Duodenal mucosa (tissue), 2 donors: ENCODE data around the gene TP53BP1.

Experiments used
- H3K27ac ChIP-seq: one replicate; pipeline ENCODE4 v1.7.0; 2013; ENCODE audit warnings: low read depth, low read length
- H3K27me3 ChIP-seq, 2 donors: one replicate each; pipeline ENCODE4 v1.7.0; 2013; ENCODE audit warnings: low read length in 2 of 2, control low read depth in 1 of 2; ENCODE audit not compliant: insufficient read depth in 2 of 2, control insufficient read depth in 1 of 2
- H3K36me3 ChIP-seq, 2 donors: one replicate each; pipeline ENCODE4 v1.7.0; 2013; ENCODE audit warnings: low read length in 2 of 2, control low read depth in 1 of 2; ENCODE audit not compliant: insufficient read depth in 2 of 2, control insufficient read depth in 1 of 2
- H3K4me1 ChIP-seq, 2 donors: one replicate each; pipeline ENCODE4 v1.7.0; 2013; ENCODE audit warnings: low read length in 2 of 2, control low read depth in 1 of 2; ENCODE audit not compliant: insufficient read depth in 2 of 2, control insufficient read depth in 1 of 2
- H3K4me3 ChIP-seq, 2 donors: one replicate each; pipeline ENCODE4 v1.7.0; 2013; ENCODE audit warnings: low read length in 2 of 2, low read depth in 1 of 2
- H3K9ac ChIP-seq, 2 donors: one replicate each; pipeline ENCODE4 v1.7.0; 2013; ENCODE audit warnings: low read length in 2 of 2, low read depth in 1 of 2
- H3K9me3 ChIP-seq, 2 donors: one replicate each; pipeline ENCODE4 v1.7.0; 2013; ENCODE audit warnings: low read length in 2 of 2, control low read depth in 1 of 2; ENCODE audit not compliant: control insufficient read depth in 1 of 2

TP53BP1 gene

DNA sequence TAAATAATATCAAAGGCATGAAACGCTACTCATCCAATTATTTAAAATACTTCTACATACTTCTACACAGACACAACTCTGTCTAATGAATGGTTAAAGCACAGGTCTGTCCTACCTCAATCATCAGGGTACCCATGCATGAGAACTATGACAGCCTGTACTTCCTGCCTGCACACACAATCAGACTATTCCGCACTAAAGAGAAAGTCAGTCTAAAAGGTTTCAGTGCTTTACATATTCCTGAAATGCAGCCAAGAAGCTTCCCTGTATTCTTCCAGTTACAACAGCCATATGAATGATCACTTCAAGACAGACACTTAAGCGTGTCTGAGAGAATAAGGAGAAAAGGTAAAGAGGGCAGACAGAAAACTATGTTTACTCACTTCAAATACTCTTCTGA lies 63.3 kb downstream of the TP53BP1 start:
- H3K36me3 ChIP-seq = peaks cover 5 to 46% of the 10 kb centered on the region in 2 donors
- no peaks in the 10 kb centered on the region for H3K9me3 ChIP-seq
- H3K4me3 ChIP-seq = no peak overlapping the region
- H3K4me1 ChIP-seq = no peaks in the 10 kb centered on the region
- H3K27me3 ChIP-seq = no peaks in the 10 kb centered on the region
- no peak overlapping the region for H3K9ac ChIP-seq
- H3K27ac ChIP-seq = no peak overlapping the region

DNA sequence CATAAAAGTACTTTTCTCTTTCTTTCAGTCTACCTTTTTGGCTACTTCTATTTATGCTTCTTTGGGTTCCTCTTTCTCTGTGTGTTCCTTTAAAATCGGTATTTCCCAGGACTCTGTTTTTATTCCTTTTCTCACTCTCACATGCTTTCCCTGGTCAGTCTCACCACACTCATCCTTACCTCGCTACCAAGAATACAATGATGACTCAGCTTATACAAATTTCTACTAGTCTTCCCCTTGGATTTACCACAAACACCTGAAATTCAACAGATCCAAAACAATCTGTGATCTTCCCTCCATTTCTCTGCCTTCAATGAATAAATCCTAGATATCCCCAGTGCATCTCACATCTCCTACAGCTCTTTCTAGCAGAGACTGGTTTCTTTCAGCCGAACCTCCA lies 69.2 kb downstream of the TP53BP1 start:
- Histone ChIP-seq H3K9ac (no peak overlapping the region), H3K27me3 (no peaks in the 10 kb centered on the region), H3K4me3 (no peak overlapping the region), H3K9me3 (no peaks in the 10 kb centered on the region), H3K4me1 (no peaks in the 10 kb centered on the region), H3K27ac (no peak overlapping the region), H3K36me3 (peaks cover 16 to 47% of the 10 kb centered on the region in 2 donors)

DNA sequence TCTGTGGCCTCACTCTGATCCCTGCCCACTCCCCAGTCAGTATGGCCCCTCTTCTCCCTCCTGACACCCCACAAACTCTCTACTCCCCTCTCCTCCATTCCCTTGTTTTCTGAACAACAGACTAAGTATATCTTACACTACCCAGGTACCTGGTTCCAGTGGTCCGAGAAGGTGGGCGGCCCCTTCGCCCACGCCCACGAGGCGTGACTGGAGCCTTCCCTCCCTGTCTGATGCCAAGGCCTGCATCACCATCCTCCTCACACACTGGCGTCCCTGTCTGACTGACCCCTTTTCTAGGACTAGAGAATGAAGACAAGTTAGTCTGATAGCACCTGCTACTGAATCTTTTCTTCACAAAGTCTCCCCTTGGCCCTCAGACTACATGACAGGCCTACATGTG lies 72.1 kb downstream of the TP53BP1 start:
- peaks cover 16 to 49% of the 10 kb centered on the region in 2 donors for H3K36me3 ChIP-seq

GRCh38 chr15:43420435-43420834 lies 72.5 kb downstream of the TP53BP1 start:
- no peak overlapping the region for H3K9ac ChIP-seq
- peaks cover 16 to 53% of the 10 kb centered on the region in 2 donors for H3K36me3 ChIP-seq

More for the DNA sequence above, 72.1 kb downstream of the TP53BP1 start:
- H3K9me3 ChIP-seq = no peaks in the 10 kb centered on the region
- no peak overlapping the region for H3K4me3 ChIP-seq
- H3K27ac ChIP-seq = no peak overlapping the region
- H3K4me1 ChIP-seq = no peaks in the 10 kb centered on the region
- H3K27me3 ChIP-seq = no peaks in the 10 kb centered on the region
- H3K9ac ChIP-seq = no peak overlapping the region

DNA sequence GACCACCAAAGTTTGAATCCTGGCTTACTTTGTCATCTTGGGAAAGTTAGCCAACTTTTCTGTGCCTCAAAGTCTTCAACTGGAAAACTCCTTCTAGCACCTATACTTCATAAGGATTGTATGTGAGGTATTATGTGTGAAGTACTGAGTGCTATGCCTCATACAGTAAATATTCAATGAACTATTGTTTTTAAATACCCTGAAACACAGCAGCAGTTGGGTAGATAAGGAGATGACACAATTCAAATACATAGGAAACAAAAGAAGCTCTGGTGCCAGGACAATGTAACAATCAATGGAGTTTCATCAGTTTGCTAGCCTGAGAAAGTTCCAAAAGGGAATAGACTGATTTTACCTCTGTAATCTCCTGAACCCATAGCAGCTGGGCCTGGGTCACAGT lies 78.8 kb downstream of the TP53BP1 start:
- H3K9me3 ChIP-seq = no peaks in the 10 kb centered on the region
- no peaks in the 10 kb centered on the region for H3K27me3 ChIP-seq
- no peaks in the 10 kb centered on the region for H3K4me1 ChIP-seq
- no peak overlapping the region for H3K9ac ChIP-seq
- H3K27ac ChIP-seq = no peak overlapping the region
- H3K4me3 ChIP-seq = no peak overlapping the region
- H3K36me3 ChIP-seq = peaks cover 27 to 36% of the 10 kb centered on the region in 2 donors

More at GRCh38 chr15:43420435-43420834, 72.5 kb downstream of the TP53BP1 start:
- H3K9me3 ChIP-seq = no peaks in the 10 kb centered on the region
- no peak overlapping the region for H3K4me3 ChIP-seq
- H3K27me3 ChIP-seq = no peaks in the 10 kb centered on the region
- no peak overlapping the region for H3K27ac ChIP-seq
- no peaks in the 10 kb centered on the region for H3K4me1 ChIP-seq

DNA sequence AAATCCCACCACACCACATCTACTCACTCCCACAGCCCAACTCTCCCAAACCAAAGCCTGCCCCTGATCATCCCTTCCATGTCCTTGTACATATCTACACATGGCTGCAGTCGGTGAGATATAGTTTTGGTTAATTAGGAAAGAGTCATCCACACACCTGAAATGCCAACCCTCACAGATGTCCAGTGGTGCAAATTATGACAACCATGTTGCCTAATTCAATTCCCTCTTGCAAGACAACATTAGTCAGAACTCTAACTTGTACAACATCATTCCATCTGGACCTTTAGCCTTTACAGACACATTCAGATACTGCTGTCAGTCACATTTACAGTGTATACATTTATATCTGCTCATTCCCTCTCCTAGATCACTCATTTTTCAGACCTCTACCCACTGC lies 80.9 kb downstream of the TP53BP1 start:
- Histone ChIP-seq H3K9me3 (no peaks in the 10 kb centered on the region), H3K27me3 (no peaks in the 10 kb centered on the region), H3K4me3 (no peak overlapping the region), H3K4me1 (no peaks in the 10 kb centered on the region), H3K36me3 (peaks cover 45 to 52% of the 10 kb centered on the region in 2 donors), H3K27ac (no peak overlapping the region), H3K9ac (no peak overlapping the region)

- no peaks in the 10 kb centered on the region for H3K27me3 ChIP-seq
- no peak overlapping the region for H3K27ac ChIP-seq
- H3K9me3 ChIP-seq = no peaks in the 10 kb centered on the region
- no peak overlapping the region for H3K4me3 ChIP-seq
- H3K36me3 ChIP-seq = peaks cover 44 to 57% of the 10 kb centered on the region in 2 donors
- H3K4me1 ChIP-seq = no peaks in the 10 kb centered on the region
- no peak overlapping the region for H3K9ac ChIP-seq
Observed at GRCh38 chr15:43410572-43411214, 82.3 kb downstream of the TP53BP1 start.

DNA sequence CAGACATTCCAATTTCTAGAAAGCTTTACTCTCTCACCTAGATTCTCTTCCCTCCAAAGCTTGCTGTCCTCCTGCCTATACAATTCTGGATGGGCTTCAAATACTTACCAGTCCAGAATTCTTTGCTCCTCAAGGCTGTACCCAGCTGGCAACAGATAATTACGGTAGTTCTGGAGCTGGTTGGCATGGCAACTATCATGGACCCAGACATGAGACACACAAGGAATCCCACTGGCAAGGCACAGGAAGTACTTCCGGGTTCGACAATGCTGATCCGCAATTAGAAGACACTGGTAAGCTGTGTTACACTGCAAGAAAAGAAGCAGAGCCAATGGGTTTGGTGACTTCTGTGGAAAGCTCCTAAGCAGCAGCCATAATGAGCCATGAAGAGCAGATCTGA lies 84.2 kb downstream of the TP53BP1 start:
- peaks cover 44 to 68% of the 10 kb centered on the region in 2 donors for H3K36me3 ChIP-seq
- H3K9me3 ChIP-seq = no peaks in the 10 kb centered on the region
- no peaks in the 10 kb centered on the region for H3K4me1 ChIP-seq
- no peak overlapping the region for H3K9ac ChIP-seq
- no peaks in the 10 kb centered on the region for H3K27me3 ChIP-seq
- no peak overlapping the region for H3K27ac ChIP-seq
- no peak overlapping the region for H3K4me3 ChIP-seq

DNA sequence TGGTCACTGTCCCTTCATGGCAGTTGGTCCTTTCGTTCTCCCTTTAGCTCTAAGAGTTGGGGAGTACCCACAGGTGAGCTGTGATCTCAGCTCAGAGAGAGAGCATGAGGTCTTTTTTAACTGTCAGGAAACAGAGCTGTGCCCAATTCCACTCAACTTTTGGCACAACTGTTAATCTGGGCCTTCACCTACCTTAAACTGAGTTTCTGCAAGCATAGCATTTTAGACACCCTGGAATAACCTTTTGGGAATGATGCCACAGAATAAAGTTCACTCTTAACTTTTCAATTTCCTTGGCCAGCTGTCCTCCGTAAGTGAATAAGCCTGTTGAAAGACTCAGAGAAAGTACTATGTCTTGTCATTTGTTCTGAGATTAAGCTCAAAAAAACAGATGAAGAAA lies 86.1 kb downstream of the TP53BP1 start:
- Histone ChIP-seq H3K9ac (no peak overlapping the region), H3K4me3 (no peak overlapping the region), H3K9me3 (no peaks in the 10 kb centered on the region), H3K27me3 (no peaks in the 10 kb centered on the region), H3K36me3 (peaks cover 42 to 70% of the 10 kb centered on the region in 2 donors), H3K4me1 (no peaks in the 10 kb centered on the region), H3K27ac (no peak overlapping the region)

DNA sequence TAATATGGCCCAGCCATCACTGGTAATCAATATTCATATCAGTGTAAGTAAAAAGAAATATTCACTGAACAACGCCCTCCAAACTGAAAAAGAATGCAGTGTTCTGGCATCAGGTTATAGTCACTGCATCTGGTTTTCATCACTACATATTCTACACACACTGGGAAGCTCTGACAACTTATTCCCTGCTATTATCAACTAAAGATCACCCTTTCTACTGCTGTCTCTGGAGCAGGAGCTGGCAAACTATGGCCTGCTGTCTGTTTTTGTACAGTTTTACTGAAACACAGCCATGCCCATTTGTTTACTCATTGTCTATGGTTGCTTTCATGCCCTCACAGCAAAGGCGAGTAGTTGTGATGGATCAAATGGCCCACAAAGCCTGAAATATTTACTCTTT lies 86.8 kb downstream of the TP53BP1 start:
- no peaks in the 10 kb centered on the region for H3K4me1 ChIP-seq
- no peaks in the 10 kb centered on the region for H3K27me3 ChIP-seq
- no peak overlapping the region for H3K9ac ChIP-seq
- peaks cover 45 to 71% of the 10 kb centered on the region in 2 donors for H3K36me3 ChIP-seq
- no peak overlapping the region for H3K4me3 ChIP-seq
- no peak overlapping the region for H3K27ac ChIP-seq
- no peaks in the 10 kb centered on the region for H3K9me3 ChIP-seq
